ENCODE results near the gene SPAG6.

The SPAG6 gene

DNA sequence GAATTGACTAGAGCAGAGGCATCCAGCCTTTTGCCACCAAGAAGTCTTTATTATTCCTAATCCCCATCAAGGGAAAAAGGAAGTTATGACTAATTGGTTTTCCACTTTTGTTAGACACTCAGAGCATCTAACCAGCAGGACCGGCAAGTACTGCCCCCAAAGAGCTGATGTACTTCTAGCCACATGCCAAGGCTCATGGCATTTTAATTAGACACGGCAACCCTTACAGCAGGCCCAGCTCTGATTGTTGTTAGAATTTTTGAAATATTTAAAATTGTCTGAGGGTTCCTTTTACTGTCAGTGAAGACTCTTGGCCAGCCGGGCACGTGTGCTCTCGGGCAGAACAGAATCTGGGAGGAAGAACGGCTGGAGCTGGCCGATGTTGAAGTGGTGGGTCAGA is 114.8 kb downstream of the SPAG6 start:
- no peak for DNase-seq (ENCODE audit: low read depth)

DNA sequence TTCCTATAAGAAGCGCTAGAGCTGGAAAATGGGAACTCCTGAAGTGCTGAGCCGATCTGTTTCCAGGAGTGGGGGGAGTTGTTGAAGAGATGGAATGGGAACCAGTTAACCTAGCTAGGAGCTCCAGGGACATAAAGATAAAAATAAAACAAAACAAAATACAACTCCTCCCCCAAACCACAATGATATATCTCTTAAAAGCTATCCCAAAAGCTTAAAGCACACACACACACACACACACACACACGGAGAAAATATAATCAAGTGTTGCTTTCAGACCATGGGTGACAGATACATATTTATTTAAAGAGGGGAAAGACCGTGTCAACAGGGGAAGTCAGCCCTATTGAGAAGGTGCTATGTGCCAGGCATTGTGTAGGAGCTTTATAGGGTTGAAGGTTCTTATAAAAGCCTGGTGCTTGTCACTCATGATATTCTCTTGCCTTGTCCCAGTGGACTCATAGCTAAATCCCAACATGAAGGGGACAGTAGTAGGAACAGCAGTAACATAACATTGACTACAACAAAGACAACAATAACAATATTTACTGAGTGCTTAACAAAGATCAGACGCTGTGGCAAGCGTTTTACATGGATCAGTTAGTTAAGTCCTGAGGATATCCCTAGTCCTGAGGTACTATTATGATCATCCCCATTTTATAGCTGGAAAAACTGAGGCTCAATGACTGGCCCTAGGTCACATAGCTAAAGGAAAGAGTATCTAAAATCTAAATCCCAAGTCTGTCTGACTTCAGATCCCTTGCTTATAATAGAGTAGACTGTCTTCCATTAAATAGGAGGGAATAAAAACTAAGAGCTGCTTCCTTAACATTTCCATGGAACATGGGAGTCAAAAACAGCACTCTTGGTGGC is 115.5 kb downstream of the SPAG6 start:
- no peak for DNase-seq (ENCODE audit: low read depth)

- no peak for DNase-seq (ENCODE audit: low read depth)
These were observed 116.6 kb downstream of the SPAG6 start for GRCh38 chr10:22461891-22462290.

- DNase-seq (ENCODE audit: low read depth), result no peak
These were observed 118.0 kb downstream of the SPAG6 start for GRCh38 chr10:22463255-22463654.

GRCh38 chr10:22464966-22465629 is 119.8 kb downstream of the SPAG6 start:
- DNase-seq (ENCODE audit: low read depth), result no peak

DNA sequence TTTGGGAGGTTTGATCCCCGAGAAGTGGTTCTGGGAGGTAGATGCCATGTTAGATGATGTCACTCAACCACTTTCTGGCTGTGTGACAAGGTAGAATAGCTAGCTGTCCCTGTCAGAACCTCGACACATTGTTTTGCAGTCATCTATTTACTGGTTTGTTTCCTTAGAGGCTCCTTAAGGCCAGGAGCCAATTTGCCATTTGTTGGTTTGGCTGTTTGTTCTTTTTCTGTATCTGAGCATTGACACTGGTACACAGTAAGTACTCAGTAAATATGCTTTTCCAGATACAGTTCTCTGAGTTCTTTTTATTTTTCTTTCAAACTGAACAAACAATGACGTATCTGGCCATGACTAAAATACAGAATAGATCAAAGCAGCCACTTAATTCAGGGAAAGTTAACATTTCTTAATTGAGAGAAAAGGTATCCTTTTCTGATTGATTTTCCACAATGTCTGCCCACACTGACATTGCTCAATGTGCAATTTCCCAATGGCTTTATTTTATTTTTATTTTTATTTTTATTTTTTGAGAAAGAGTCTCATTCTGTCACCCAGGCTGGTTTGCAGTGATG is 121.6 kb downstream of the SPAG6 start:
- no peak for DNase-seq (ENCODE audit: low read depth)

All from CMK (cell line).